NCI-H345 treated with DMSO at 0.1 percent for 48 hours (cell line): Measurements from ENCODE around the gene GALNT2.

Source experiments
- DNase-seq: peaks from one replicate; lab custom pipeline; 2025; ENCODE audit not compliant: unreplicated experiment; lab: John Stamatoyannopoulos, UW

Gene GALNT2

GRCh38 chr1:230050973-230051735, 15.9 kb upstream of the GALNT2 start:
- DNase-seq, result no peak

GRCh38 chr1:230052018-230052417, 15.0 kb upstream of the GALNT2 start:
- DNase-seq, result no peak

GRCh38 chr1:230052665-230053064, 14.4 kb upstream of the GALNT2 start:
- DNase-seq, result no peak

GRCh38 chr1:230054092-230054749, 12.8 kb upstream of the GALNT2 start:
- DNase-seq, result no peak

- DNase-seq, result no peak
These were observed 10.9 kb upstream of the GALNT2 start for GRCh38 chr1:230056098-230056497.

DNA sequence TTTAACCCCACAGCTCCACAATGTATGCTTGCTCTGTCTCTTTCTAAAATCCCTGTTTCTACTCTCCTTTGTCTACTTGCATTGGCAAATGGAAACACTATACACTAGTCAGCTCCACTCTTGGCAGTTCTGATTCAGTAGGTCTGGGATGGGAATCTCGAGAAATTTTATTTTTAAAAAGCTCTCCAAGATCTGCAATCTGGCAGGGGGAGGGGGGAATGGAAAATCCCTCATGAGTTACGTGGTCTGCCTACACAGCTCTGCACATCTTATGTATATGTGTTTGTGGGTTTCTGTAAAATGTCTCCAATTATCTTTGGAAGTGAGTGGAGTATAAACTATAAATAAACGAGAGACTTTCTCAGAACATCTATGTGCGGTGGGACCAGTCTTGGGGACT, 9.9 kb upstream of the GALNT2 start:
- no peak for DNase-seq

DNA sequence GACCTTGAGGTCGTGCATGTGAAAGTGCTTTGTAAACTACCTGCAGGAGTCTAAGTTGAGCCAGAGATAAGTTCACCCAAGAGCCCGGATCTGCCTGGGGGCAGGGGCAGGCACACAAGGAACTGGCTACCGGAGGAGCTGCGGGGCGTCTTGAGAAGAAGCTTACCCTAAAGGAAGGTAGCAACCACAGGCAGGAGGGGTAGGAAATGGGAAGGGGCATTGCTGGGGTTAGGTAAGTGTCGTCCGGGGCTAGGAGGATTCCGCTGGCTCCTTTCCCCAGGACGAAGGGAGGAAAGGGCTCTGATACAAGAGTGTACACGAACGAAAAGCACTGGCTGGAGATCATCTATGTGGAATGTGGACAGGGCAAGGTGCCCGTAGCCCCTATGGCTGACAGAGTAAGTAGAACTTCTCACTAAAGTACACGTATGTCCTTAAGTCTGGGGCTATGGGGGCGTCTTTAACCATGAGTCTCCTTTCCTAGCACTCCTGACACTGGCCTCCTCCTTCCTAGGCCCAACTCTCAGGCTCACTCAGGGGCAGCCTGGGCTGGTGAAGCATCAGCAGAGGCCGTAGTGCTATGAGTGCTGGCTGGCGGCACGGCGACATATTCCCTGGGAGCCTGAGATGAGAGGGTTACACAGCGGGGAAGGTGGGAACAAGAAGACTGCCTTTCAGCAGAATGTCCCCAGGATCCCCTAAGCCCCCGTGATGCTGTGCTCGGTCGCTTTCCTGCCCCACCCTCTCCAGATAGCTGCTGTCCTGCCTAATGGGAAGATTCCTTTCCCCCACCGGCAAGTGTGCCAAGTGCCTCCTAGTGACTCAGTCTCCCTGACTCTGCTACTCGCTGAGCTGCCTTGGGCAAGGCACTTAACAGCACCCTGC, 9.1 kb upstream of the GALNT2 start:
- no peak for DNase-seq

GRCh38 chr1:230058626-230059025, 8.4 kb upstream of the GALNT2 start:
- no peak for DNase-seq

GRCh38 chr1:230061801-230062200, 5.2 kb upstream of the GALNT2 start:
- no peak for DNase-seq

DNA sequence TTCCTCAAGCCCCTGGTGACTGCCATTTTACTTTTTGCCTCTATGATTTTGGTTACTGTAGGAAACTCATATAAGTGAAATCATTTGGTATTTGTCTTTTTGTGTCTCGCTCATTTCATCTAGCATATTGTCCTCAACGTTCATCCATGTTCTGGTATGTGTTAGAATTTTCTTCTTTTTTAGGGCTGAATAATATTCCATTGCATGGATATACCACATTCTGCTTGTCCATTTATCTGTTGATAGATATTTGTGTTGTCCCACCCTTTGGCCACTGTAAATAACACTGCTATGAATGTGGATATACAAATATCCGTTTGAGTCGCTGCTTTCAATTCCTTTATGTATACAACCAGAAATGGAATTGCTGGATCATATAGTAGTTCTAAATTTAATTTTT, 4.5 kb upstream of the GALNT2 start:
- no peak for DNase-seq

GRCh38 chr1:230064283-230064682, 2.8 kb upstream of the GALNT2 start:
- DNase-seq, result no peak

GRCh38 chr1:230065161-230065560, 1.9 kb upstream of the GALNT2 start:
- DNase-seq, result no peak

DNA sequence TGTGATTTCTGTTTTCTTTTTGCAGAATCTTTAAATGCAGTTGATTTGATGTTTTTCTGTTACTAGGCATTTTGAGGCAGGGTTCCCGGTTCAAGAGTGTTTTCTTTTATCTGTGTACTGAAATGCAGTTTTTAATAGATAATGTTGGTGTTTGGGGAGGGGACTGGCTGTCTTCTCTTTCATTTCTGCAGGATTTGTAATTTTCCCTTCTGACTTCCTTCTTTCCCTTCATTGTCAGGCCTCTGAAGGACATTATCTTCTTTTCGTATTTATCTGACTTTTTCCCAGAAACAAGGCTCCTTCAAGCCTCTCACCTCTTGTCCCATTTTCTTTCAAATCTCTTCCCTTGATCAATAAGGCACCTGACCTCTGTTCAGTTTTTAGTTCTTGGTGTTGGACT, 1.5 kb upstream of the GALNT2 start:
- no peak for DNase-seq

DNA sequence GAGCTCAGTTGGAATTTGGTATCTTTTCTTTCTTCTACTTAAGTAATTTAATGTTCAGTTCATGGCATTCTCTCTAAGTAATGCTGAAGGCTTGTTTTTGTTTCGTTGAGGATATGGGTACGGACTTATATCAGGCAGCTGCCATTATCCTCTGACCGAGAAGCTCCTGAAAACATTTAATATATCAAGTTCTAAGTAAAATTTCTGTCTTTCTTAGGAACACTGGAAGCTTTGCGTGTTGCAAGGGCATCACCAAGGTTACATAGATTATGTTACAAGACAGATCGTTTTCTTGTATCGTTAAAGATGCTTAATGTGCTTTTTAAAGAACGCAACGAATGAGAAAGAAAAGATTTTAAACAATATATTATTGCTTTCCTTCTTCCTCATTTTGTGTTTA, 1.0 kb upstream of the GALNT2 start:
- no peak for DNase-seq

DNA sequence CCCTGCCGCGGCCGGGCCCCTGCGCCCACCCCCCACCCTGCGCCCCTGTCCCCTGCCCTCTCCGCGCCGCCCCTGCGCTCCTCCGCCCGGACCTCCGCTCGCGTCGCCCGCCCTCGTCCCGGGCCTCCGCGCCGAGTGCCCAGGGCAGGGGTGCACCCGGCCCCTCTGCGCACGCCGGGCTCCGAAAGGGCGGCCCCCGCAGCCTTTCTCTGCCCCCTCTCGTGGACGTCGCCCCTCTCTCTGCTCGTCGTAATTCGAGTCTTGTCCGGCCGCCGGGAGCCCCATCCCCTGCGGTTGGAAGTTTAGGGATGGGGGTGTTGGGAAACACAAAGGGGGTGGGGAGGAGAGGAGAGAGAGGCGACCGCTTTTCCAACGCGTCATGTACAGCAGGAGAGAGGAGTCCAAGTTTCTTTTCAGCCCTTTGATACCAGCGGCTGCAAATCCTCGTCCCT, 407 bp downstream of the GALNT2 start:
- DNase-seq, result no peak

GRCh38 chr1:230067871-230068620, 1.0 kb downstream of the GALNT2 start:
- DNase-seq, result no peak

GRCh38 chr1:230068621-230068873, 1.5 kb downstream of the GALNT2 start:
- DNase-seq, result no peak

DNA sequence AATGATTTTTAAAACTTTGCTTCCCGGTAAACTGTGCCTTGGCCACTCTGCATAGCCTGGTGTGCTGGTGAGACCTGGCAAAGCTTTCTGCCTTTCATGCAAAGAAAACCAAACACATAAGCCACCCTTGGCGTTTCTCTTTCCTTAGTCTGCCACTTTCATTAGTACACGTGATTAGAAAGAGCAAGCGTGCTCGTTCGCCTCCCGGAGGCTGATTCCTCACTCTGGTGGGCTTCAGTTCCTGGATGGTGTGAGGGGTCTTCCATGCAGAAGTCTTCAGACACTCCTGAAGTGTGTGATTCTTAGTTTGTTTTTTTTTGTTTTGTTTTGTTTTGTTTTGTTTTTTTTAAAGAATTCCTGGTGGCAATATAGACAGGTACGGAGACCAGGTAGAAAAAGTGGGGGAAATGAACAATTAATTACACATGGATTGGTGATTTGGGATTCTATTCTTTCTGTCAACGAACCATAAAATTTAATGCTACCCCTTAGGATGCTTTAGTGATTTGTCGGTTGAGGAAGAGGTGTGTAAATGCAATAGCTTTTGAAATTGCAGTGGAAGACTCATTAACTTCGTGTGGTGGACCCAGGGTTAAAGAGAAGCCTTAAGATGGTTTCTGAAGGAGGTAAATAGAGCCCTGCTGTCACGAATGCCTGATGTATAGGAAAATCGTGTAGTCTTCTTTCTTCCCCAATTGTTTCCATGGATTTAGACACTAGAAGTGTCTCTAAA, 2.1 kb downstream of the GALNT2 start:
- peak; percentile 12 for DNase-seq

DNA sequence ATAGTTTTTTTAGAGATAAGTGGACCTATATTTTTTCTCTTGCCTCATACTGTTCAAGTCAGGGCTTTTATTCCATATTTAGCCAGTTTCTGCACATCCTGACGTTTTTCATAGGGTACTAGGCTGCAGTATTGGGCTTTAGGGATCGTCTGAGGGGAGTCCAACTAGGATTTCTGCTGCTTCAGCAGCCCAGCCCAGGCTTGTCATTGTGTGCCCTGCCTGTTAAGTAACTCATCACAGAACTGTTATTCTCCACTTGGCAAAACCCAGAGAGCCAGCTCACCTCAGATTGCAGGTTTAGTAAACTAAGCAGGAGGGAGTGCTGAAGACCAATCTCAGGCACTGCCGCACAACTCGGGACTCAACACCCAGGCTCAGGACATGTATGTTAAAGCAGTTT, 2.8 kb downstream of the GALNT2 start:
- DNase-seq, result no peak

GRCh38 chr1:230070321-230071208, 3.5 kb downstream of the GALNT2 start:
- no peak for DNase-seq
